Vagina (tissue), 2 donors: Measurements from ENCODE around the gene SESTD1.

ENCODE experiments used
- POLR2A ChIP-seq, 2 donors: fragments of 450-650 bp; IDR thresholded peaks; one replicate each; pipeline ENCODE4 v1.6.1; 2017; ENCODE audit warnings: antibody characterized with exemption in 2 of 2, mild to moderate bottlenecking in 2 of 2, moderate library complexity in 2 of 2
- TF ChIP-seq, protein P1 (sequence below), 3 experiments: fragments of 450-650 bp in 2 of 3; fragments of 200-600 bp in 1 of 3; sonication (generic) in 1 of 3; IDR thresholded peaks; one replicate each; pipeline ENCODE4 v1.5.1; 2017 to 2019; ENCODE audit warnings: antibody characterized with exemption in 3 of 3, mild to moderate bottlenecking in 2 of 3, moderate library complexity in 2 of 3

DNA sequence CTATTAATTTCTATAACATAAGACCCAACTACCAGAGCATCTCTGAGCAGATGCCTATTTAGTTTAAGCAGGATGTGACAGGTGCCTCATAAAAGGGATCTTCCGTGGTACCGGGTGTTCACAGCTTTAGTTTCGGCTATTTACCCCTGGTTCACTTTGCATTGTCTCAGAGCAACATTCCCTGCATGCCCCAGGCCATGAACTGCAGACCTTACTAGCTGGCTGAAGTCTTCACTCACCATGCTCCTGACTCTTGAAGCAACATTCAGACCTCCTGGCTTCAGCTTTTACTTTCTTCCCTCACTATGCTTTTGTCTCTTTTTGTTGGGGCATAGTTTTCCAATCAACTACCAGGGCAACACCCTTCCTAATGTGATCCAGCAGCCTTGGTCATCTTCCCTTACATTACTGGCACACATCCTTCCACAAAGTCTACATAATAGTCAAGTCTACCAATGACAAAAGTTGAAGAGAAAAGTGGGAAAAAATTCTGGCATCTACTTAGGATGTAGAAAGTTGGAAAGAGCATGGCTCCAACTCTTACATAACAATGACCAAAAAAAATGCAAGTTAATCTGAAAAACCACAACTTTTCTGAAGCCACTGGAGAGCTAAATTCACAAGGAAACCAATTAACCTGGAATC is 99.2 kb downstream of the SESTD1 start:
- TF ChIP-seq POLR2A (IDR thresholded peaks at IDR 0.05), result no peak
- TF ChIP-seq, protein P1, sequence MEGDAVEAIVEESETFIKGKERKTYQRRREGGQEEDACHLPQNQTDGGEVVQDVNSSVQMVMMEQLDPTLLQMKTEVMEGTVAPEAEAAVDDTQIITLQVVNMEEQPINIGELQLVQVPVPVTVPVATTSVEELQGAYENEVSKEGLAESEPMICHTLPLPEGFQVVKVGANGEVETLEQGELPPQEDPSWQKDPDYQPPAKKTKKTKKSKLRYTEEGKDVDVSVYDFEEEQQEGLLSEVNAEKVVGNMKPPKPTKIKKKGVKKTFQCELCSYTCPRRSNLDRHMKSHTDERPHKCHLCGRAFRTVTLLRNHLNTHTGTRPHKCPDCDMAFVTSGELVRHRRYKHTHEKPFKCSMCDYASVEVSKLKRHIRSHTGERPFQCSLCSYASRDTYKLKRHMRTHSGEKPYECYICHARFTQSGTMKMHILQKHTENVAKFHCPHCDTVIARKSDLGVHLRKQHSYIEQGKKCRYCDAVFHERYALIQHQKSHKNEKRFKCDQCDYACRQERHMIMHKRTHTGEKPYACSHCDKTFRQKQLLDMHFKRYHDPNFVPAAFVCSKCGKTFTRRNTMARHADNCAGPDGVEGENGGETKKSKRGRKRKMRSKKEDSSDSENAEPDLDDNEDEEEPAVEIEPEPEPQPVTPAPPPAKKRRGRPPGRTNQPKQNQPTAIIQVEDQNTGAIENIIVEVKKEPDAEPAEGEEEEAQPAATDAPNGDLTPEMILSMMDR (IDR thresholded peaks at IDR 0.05), result no peak
